Activated gamma-delta T cell treated with Interleukin-2 at 50 U/mL for 16 hours (primary cell): ENCODE results near the gene SLC9A7.
A peak's percentile ranks its signal among the peaks of the same experiment; 100 is the strongest.
"Not testable (repeated sequence)": the region's sequence is repeated elsewhere in the genome, so short reads cannot be mapped to it uniquely, and the experiment has no call there.

Source experiments
- DNase-seq: peaks from one replicate; pipeline ENCODE4 v3.0.0-alpha.2; 2020

SLC9A7 gene

GRCh38 chrX:46758956-46759644, at the start of gene SLC9A7:
Gene SLC9A7, minus strand, starts transcription at chrX:46759118. Its CDS starts 89 bp downstream, at chrX:46759029.
- peak; percentile 70 for DNase-seq

- no peak for DNase-seq
Measured at GRCh38 chrX:46805270-46805669, 46.4 kb upstream of the SLC9A7 start.

- DNase-seq = no peak
Measured at GRCh38 chrX:46803140-46803539, 44.2 kb upstream of the SLC9A7 start.

- DNase-seq = peak; percentile 57
Measured at GRCh38 chrX:46796574-46797191, 37.8 kb upstream of the SLC9A7 start.

- no peak for DNase-seq
Measured at GRCh38 chrX:46793386-46794143, 34.6 kb upstream of the SLC9A7 start.

- DNase-seq = no peak
Measured at GRCh38 chrX:46792810-46793188, 33.9 kb upstream of the SLC9A7 start.

GRCh38 chrX:46791927-46792809, 33.2 kb upstream of the SLC9A7 start:
- no peak for DNase-seq

GRCh38 chrX:46788902-46789301, 30.0 kb upstream of the SLC9A7 start:
- DNase-seq = no peak

GRCh38 chrX:46784437-46784836, 25.5 kb upstream of the SLC9A7 start:
- not testable (repeated sequence) for DNase-seq

- DNase-seq = no peak
Measured at GRCh38 chrX:46782034-46782433, 23.1 kb upstream of the SLC9A7 start.

GRCh38 chrX:46777971-46778810, 19.3 kb upstream of the SLC9A7 start:
- no peak for DNase-seq

- no peak for DNase-seq
Measured at GRCh38 chrX:46770817-46771163, 11.9 kb upstream of the SLC9A7 start.

GRCh38 chrX:46770000-46770816, 11.3 kb upstream of the SLC9A7 start:
- DNase-seq = no peak

GRCh38 chrX:46762963-46763362, 4.0 kb upstream of the SLC9A7 start:
- DNase-seq = no peak

GRCh38 chrX:46759645-46759974, 692 bp upstream of the SLC9A7 start:
- DNase-seq = no peak

- peak; percentile 6 for DNase-seq
Measured at GRCh38 chrX:46758163-46758955, 559 bp downstream of the SLC9A7 start.

GRCh38 chrX:46757593-46757992, 1.3 kb downstream of the SLC9A7 start:
- DNase-seq = no peak

- DNase-seq = no peak
Measured at GRCh38 chrX:46757052-46757451, 1.9 kb downstream of the SLC9A7 start.

GRCh38 chrX:46755671-46756070, 3.2 kb downstream of the SLC9A7 start:
- no peak for DNase-seq

- DNase-seq = no peak
Measured at GRCh38 chrX:46754586-46755061, 4.3 kb downstream of the SLC9A7 start.
